ENCODE data around the gene B4GALT2.
A peak's percentile ranks its signal among the peaks of the same experiment; 100 is the strongest.

The B4GALT2 gene

DNA sequence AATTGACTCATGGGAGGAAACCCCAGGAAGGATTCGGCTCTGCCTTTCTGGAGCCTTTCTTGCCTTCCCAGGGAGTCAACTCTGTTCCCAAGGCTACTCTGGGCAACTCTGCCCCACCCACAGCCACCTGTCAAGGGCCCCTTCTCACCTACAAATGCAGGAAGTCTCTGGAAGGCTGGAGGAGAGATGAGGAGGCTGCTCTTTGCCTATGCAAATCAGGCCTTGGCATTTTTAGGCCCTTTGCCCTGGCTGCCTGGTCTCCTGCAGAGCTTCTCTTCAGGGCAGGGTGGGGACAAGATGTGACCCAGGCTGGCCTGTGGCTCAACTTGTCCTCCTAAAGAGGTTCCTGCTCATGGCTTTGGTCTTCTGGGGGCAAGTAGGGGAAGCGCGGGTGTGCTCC is 46.8 kb downstream of the B4GALT2 start:
- no peak overlapping the region for H3K4me3 ChIP-seq (replicated peaks in 1 of 2; ENCODE audit: low read depth in 2 of 2, low read length in 2 of 2)
- no peak for DNase-seq (ENCODE audit: low read depth in 2 of 2)
- TF ChIP-seq, protein P1, sequence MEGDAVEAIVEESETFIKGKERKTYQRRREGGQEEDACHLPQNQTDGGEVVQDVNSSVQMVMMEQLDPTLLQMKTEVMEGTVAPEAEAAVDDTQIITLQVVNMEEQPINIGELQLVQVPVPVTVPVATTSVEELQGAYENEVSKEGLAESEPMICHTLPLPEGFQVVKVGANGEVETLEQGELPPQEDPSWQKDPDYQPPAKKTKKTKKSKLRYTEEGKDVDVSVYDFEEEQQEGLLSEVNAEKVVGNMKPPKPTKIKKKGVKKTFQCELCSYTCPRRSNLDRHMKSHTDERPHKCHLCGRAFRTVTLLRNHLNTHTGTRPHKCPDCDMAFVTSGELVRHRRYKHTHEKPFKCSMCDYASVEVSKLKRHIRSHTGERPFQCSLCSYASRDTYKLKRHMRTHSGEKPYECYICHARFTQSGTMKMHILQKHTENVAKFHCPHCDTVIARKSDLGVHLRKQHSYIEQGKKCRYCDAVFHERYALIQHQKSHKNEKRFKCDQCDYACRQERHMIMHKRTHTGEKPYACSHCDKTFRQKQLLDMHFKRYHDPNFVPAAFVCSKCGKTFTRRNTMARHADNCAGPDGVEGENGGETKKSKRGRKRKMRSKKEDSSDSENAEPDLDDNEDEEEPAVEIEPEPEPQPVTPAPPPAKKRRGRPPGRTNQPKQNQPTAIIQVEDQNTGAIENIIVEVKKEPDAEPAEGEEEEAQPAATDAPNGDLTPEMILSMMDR (IDR thresholded peaks at IDR 0.05; ENCODE audit: low read depth, low read length): no peak

DNA sequence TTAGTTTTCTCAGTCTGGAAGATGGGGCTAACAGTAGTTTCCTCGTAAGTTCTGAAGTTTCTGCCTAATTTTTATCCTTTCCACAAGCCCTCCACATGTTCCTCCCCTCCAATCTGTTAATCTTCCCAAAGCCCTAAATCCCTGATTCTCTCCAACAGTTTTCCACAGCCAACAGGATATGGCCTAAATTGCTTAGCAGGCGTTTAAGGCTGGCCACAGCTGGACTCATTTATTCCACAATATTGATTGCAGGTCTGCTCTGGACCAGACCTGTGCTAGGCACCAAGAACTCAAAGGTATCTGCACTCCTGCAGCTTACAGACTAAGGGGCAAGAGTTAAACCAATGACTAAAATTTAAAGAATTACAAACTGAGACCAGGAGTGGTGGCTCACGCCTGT is 48.3 kb downstream of the B4GALT2 start:
- DNase-seq (ENCODE audit: low read depth in 2 of 2): no peak
- TF ChIP-seq, protein P1 (IDR thresholded peaks at IDR 0.05; ENCODE audit: low read depth, low read length): no peak
- no peak overlapping the region for H3K4me3 ChIP-seq (replicated peaks in 1 of 2; ENCODE audit: low read depth in 2 of 2, low read length in 2 of 2)

DNA sequence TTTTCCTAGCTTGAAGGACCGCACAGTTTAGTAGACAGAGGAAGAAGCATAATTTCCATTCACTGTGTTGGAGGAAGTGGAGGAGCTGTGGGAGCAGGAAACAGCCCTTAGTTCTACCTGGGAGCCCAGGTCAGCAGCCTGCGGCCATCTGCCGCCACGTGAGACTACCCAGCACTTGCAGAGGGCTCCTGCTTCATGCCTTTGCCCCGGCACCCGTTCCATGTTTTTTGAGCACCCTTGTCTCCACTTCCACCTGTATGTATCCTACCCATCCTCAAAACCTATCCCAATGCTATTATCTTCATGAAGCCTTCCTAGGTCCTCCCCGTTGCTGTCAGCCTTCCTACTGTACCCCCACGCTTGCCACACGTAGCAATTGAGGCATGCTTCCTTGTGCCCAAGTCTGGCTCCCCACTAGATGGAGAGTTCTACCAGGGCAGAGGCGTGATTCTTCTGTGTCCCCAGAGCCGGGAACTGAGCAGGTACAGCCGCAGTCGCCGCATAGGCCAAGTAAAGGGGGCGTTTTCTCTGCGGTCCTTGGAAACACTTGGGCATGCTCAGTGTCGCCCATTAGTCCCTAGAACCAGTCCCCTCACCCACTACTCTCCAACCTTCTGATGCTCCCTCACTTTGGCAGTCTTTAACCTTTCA is 50.4 kb downstream of the B4GALT2 start:
- DNase-seq (ENCODE audit: low read depth in 2 of 2): no peak
- H3K4me3 ChIP-seq (replicated peaks in 1 of 2; ENCODE audit: low read depth in 2 of 2, low read length in 2 of 2): peak overlapping the region; percentile 85 to 90
- TF ChIP-seq, protein P1 (IDR thresholded peaks at IDR 0.05; ENCODE audit: low read depth, low read length): no peak

DNA sequence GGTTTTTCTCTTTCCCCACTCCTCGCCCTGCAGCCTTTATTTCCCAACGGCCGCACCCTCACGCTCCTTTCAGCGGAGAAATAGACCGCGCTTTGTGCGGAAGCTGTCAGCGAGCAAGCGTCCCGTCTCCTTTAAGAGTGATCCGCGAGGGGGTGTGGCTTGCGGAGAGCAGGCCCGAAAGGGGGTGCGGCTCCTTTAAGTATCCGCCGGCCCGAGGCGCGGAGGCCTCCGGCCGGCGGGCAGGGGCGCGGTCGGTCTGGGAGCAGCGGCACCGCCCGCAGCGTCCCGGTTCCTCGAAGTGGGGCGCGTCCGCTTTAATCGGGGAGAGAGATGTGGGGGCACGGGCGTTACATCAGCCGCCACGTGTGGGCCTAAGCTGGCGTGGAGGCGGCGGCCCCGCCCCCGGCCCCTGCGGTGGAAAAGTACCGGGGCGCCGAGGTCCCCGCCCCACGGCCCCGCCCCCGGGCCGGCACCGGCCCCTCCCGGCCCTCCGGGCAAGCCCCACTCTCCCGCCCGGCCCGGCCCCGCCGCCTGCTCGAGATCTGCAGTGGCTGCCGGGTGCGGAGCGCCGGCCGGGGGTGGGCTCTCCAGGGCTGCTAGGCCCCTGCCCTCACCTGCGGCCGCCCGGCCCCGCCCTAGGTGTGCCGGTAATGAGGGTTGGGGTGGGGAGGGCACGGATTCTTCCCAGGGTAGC is 51.0 kb downstream of the B4GALT2 start:
- DNase-seq (ENCODE audit: low read depth in 2 of 2): peak; percentile 89 to 90
- TF ChIP-seq, protein P1 (IDR thresholded peaks at IDR 0.05; ENCODE audit: low read depth, low read length): no peak
- peak overlapping the region; percentile 85 to 90 for H3K4me3 ChIP-seq (replicated peaks in 1 of 2; ENCODE audit: low read depth in 2 of 2, low read length in 2 of 2)

DNA sequence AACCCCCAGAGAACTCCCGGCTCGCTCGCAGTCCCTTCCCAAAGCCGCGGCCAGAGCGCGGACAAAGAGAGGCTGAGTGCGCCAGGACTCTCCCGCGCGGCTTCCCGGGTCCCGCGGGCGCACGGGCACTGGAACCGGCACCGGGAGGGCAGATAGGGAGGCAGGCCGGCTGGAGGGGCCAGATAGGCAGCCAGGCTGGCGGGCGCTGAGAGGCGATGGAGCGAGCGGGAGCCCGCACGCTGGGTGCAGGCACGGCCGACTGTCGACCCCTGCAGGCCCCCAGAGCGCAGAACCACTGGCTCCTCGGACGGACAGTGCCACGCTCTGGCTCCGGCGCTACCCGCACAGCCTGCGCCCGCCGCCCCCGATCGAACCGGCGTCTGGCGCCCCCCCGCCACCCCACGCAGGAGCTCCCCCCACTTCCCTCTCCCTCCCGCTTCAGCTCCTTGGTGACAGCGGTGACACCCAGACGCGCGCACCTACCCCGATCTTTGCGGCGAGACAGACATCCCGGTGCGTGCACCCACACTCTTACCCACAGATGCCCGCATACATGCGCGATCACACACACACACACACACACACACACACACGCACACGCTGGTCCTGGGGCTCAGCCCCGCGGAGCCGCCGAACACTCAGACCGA is 51.7 kb downstream of the B4GALT2 start:
- peak overlapping the region; percentile 85 to 90 for H3K4me3 ChIP-seq (replicated peaks in 1 of 2; ENCODE audit: low read depth in 2 of 2, low read length in 2 of 2)
- TF ChIP-seq, protein P1 (IDR thresholded peaks at IDR 0.05; ENCODE audit: low read depth, low read length): no peak
- DNase-seq (ENCODE audit: low read depth in 2 of 2): peak; percentile 47 to 48

DNA sequence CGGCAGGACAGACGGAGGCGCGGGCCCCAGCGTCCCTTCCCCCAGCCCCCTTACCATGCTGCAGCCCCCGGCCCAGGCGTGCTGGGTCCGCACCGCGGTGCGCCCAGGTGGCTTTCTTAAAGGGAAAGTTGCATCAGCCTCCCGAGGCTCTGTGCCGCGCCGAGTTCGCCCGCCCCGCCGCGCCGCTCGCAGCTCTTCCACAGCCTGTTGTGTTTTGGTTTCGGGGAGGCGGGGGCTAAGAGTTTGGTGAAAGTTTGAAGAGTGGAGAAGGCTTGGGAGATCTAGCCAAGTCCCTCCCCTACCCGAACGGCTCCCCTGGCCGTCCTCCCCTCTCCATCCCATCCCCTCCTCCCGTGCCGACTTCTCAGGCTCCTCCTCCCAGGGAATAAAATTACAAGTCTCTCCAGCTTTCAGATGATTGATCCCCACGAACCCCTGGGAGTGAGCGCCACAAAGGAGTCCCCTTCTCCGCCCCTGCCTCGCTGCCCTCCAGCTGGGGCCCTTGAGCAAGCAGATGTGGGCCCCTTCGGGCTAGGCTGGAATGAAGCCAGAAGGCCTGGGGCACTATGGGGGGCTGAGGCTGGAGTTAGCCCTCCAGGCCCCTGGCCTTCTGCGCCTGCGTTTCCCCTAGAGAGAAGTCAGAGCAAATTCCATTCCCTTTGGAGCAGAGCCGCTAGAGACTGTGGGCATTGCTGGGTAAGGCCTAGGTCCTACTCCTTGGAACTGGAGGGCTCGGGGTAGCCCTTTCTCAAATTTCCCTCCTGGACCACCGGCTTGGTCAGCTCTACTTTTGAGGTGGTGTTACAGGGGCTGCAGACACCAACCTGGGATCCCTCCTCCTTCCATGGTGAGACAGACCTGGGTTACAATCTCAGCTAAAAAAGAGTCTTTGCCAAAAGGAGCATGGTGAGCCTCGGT is 52.5 kb downstream of the B4GALT2 start, which contains the start of gene SLC6A9:
TSS of gene SLC6A9 (minus strand) at position 211 of the 918 bp plus-strand sequence. CDS start 7,185 bp downstream, outside the sequence.
- DNase-seq (ENCODE audit: low read depth in 2 of 2): peak; percentile 80 to 89
- TF ChIP-seq, protein P1 (IDR thresholded peaks at IDR 0.05; ENCODE audit: low read depth, low read length): no peak
- peak within 1 kb of the TSS; percentile 85 to 90 for H3K4me3 ChIP-seq (replicated peaks in 1 of 2; ENCODE audit: low read depth in 2 of 2, low read length in 2 of 2)

All from cardiac fibroblast (primary cell).